ENCODE data around the gene PACRG. TPM values are rescaled to one million over a fixed set of nuclear protein-coding genes. Genes with fewer than 3 reads are reported as not detected.

Gene PACRG
- total and polyA plus RNA-seq, 2 of the 8 experiments (the other 6 are each of a cell fraction or from before 2014, with no cell fraction given): 0.44 to 0.54 TPM

GRCh38 chr6:163180874-163181541 lies 453.2 kb downstream of the PACRG start:
- Histone ChIP-seq H4K91ac (replicated peaks; ENCODE audit: insufficient read length, low read length) (peak overlapping the region; percentile 59), H3K79me1 (ENCODE audit: low read depth, low read length) (no peaks in the 10 kb centered on the region), H3K9me3 (ENCODE audit: insufficient read depth in 2 of 2, low read depth in 1 of 2, low read length in 1 of 2) (no peaks in the 10 kb centered on the region), H2AFZ (ENCODE audit: low read length) (peak overlapping the region; percentile 77), H3K23ac (ENCODE audit: insufficient read length) (no peak overlapping the region), H3K4me1 (replicated peaks in 1 of 4; ENCODE audit: control insufficient read depth in 3 of 4, insufficient read depth in 4 of 4, low read length in 3 of 4) (peaks cover 0 to 13% (median 5%) of the 10 kb centered on the region in 4 experiments; a peak in 5 of 7 replicates), H2BK12ac (ENCODE audit: low read depth, low read length) (peak overlapping the region; percentile 96), H4K5ac (ENCODE audit: insufficient read length, low read depth, low read length) (no peak overlapping the region), H3K27me3 (replicated peaks in 1 of 4; ENCODE audit: control insufficient read depth in 3 of 4, extremely low read depth in 1 of 4, insufficient read depth in 3 of 4, low read length in 3 of 4) (no peaks in the 10 kb centered on the region), H3K14ac (ENCODE audit: insufficient read length) (no peak overlapping the region), H3K79me2 (ENCODE audit: control insufficient read depth in 1 of 2, insufficient read depth in 2 of 2, low read length in 2 of 2) (no peaks in the 10 kb centered on the region), H3K23me2 (ENCODE audit: low read depth, low read length) (no peaks in the 10 kb centered on the region), H3K56ac (replicated peaks; ENCODE audit: insufficient read length, low read depth, low read length) (no peak overlapping the region), H4K20me1 (replicated peaks in 1 of 2; ENCODE audit: control insufficient read depth in 1 of 2, insufficient read depth in 2 of 2, low read length in 2 of 2) (no peaks in the 10 kb centered on the region), H3K9ac (replicated peaks in 1 of 4; ENCODE audit: extremely low read depth in 1 of 4, low read depth in 3 of 4, low read length in 3 of 4) (no peak overlapping the region), H2BK5ac (ENCODE audit: low read depth, low read length) (peak overlapping the region; percentile 35; the same call in 1 of the 2 replicates), H2AK5ac (ENCODE audit: low read depth, low read length) (no peak overlapping the region; the same call in 1 of the 2 replicates), H2BK15ac (ENCODE audit: low read length) (no peak overlapping the region), H3K4me2 (ENCODE audit: insufficient read depth in 1 of 2, low read depth in 2 of 2, low read length in 2 of 2) (no peak overlapping the region), H3K36me3 (ENCODE audit: control insufficient read depth in 2 of 4, insufficient read depth in 4 of 4, low read length in 3 of 4) (no peaks in the 10 kb centered on the region), H3K18ac (ENCODE audit: extremely low read depth, low read length) (no peak overlapping the region; the same call in 1 of the 2 replicates), H3K27ac (ENCODE audit: low read depth, low read length) (no peak overlapping the region), H4K8ac (ENCODE audit: extremely low read depth, insufficient read depth, low read length) (peak overlapping the region; percentile 29; the same call in 1 of the 2 replicates), H3K4ac (replicated peaks; ENCODE audit: insufficient read length, low read depth, low read length) (no peak overlapping the region), H2BK120ac (replicated peaks; ENCODE audit: low read depth, low read length) (peak overlapping the region; percentile 58), H2BK20ac (ENCODE audit: low read length) (0 out of 2 replicates have a peak overlapping the region, but pooled peaks have one; percentile 36), H3K4me3 (ENCODE audit: extremely low read depth in 1 of 4, insufficient read depth in 2 of 4, low read depth in 3 of 4, low read length in 4 of 4) (no peak overlapping the region)
- 52% methylated on average over 14 of the region's 17 CpGs; no CpG with 5 or more reads in 1 of the 2 experiments for WGBS, 2 experiments (ENCODE audit: extremely low coverage in 1 of 2, insufficient coverage in 1 of 2, insufficient read length in 1 of 2, insufficient replicate concordance in 2 of 2, low coverage in 1 of 2, low lambda C conversion rate in 2 of 2, missing lambda C conversion rate in 1 of 2)
- ChIA-PET CTCF (ENCODE audit: partially characterized antibody) (interaction anchor here (0.8 to 1.5 kb wide), 6 partner anchors 11 to 369 kb away, joined by 3 to 4 read pairs (median 3); no protein-coding TSS in a partner anchor), POLR2A (ENCODE audit: partially characterized antibody) (no interaction called here)
- FAIRE-seq (peak; percentile 39), DNase-seq (ENCODE audit: low read depth in 1 of 2, low spot score in 2 of 2) (peak; percentile 46 to 70)
- TF ChIP-seq SIN3A (conservative IDR thresholded peaks at IDR 0.05 in 1 of 2, IDR thresholded peaks at IDR 0.05 in 1 of 2; ENCODE audit: low read depth in 1 of 2, low read length in 2 of 2): no peak
- TF ChIP-seq RXRA (IDR thresholded peaks at IDR 0.05; ENCODE audit: insufficient read depth, low read depth, low read length): no peak
- 0 out of 2 replicates have a peak, but pooled peaks have one; percentile 21 for TF ChIP-seq TAF1 (IDR thresholded peaks at IDR 0.05; ENCODE audit: low read depth, low read length)
- peak; percentile 99 for TF ChIP-seq RAD21 (IDR thresholded peaks at IDR 0.05 in 1 of 2, conservative IDR thresholded peaks at IDR 0.05 in 1 of 2; ENCODE audit: low read depth in 2 of 2, low read length in 2 of 2)
- no peak for TF ChIP-seq ZNF274 (IDR thresholded peaks at IDR 0.05; ENCODE audit: borderline replicate concordance, extremely low read depth, low read length)
- peak; percentile 47; the same call in 1 of the 2 replicates for TF ChIP-seq ATF3 (IDR thresholded peaks at IDR 0.05; ENCODE audit: insufficient read depth, low read depth, low read length)
- TF ChIP-seq GTF2F1 (IDR thresholded peaks at IDR 0.05; ENCODE audit: borderline replicate concordance, low read depth, low read length): no peak
- no peak for TF ChIP-seq E2F6 (IDR thresholded peaks at IDR 0.05)
- TF ChIP-seq CTBP2 (IDR thresholded peaks at IDR 0.05; ENCODE audit: borderline replicate concordance, insufficient read depth, insufficient read length, low read length): no peak
